Thyroid gland (tissue), 4 donors: ENCODE data around the gene SORCS2.

Source experiments
- CTCF ChIP-seq, 6 experiments: fragments of 200-600 bp in 3 of 6; fragments of 450-650 bp in 3 of 6; sonication (generic) in 3 of 6; IDR thresholded peaks; one replicate each; pipeline ENCODE4 v1.5.1; 2016 to 2019; ENCODE audit warnings: antibody characterized with exemption in 6 of 6, mild to moderate bottlenecking in 2 of 6, inconsistent platforms in 1 of 6, moderate library complexity in 1 of 6
- POLR2A ChIP-seq, 2 donors: fragments of 450-650 bp; IDR thresholded peaks; one replicate each; pipeline ENCODE4 v1.6.1; 2017; ENCODE audit warnings: antibody characterized with exemption in 2 of 2, mild to moderate bottlenecking in 2 of 2, moderate library complexity in 1 of 2

- no peak for TF ChIP-seq CTCF (IDR thresholded peaks at IDR 0.05)
- TF ChIP-seq POLR2A (IDR thresholded peaks at IDR 0.05), result no peak
Measured at GRCh38 chr4:7759216-7759615, 566.9 kb downstream of the SORCS2 start.
